Keratinocyte (primary cell): Measurements from ENCODE around the gene CCL1.

Experiments used
- CTCF ChIP-seq, 3 experiments: IDR thresholded peaks in 1 of 3; conservative IDR thresholded peaks in 1 of 3; optimal IDR thresholded peaks in 1 of 3; 2 replicates in 2 of 3; 3 replicates in 1 of 3; pipeline versions ENCODE3 to v1.5.1; 2011; ENCODE audit warnings: low read length in 3 of 3, mild to moderate bottlenecking in 3 of 3, moderate library complexity in 2 of 3, control low read depth in 1 of 3, inconsistent platforms in 1 of 3; ENCODE audit not compliant: insufficient read depth in 2 of 3; ENCODE audit errors: extremely low read depth in 1 of 3
- EZH2 ChIP-seq: IDR thresholded peaks from one replicate; pipeline ENCODE4 v1.6.1; 2012; ENCODE audit warnings: inconsistent platforms, mild to moderate bottlenecking, low read length, moderate library complexity

- TF ChIP-seq CTCF (optimal IDR thresholded peaks at IDR 0.05 in 1 of 3, IDR thresholded peaks at IDR 0.05 in 1 of 3, conservative IDR thresholded peaks at IDR 0.05 in 1 of 3; ENCODE audit: extremely low read depth in 1 of 3, insufficient read depth in 2 of 3, low read length in 3 of 3) (no peak), EZH2 (no peak)
Measured at GRCh38 chr17:34356194-34356593, 6.8 kb downstream of the CCL1 start, which contains the start of gene CCL13.
